A673 (cell line): ENCODE measurements around the gene HID1.

Experiments
- EZH2 ChIP-seq: fragments of 200-600 bp; sonication (generic); IDR thresholded peaks from 2 replicates; pipeline ENCODE4 v1.6.1; 2017; ENCODE audit warnings: borderline replicate concordance, low read depth, mild to moderate bottlenecking, mixed read lengths, antibody characterized with exemption, low read length; ENCODE audit not compliant: poor library complexity, severe bottlenecking
- TF ChIP-seq, protein P1 (sequence below): fragments of 300-800, 200-600 bp; sonication (generic); conservative IDR thresholded peaks from 2 replicates; pipeline ENCODE4 v1.5.1; 2017; ENCODE audit warnings: low read depth, mild to moderate bottlenecking, antibody characterized with exemption, low read length, moderate library complexity, mixed read lengths

DNA sequence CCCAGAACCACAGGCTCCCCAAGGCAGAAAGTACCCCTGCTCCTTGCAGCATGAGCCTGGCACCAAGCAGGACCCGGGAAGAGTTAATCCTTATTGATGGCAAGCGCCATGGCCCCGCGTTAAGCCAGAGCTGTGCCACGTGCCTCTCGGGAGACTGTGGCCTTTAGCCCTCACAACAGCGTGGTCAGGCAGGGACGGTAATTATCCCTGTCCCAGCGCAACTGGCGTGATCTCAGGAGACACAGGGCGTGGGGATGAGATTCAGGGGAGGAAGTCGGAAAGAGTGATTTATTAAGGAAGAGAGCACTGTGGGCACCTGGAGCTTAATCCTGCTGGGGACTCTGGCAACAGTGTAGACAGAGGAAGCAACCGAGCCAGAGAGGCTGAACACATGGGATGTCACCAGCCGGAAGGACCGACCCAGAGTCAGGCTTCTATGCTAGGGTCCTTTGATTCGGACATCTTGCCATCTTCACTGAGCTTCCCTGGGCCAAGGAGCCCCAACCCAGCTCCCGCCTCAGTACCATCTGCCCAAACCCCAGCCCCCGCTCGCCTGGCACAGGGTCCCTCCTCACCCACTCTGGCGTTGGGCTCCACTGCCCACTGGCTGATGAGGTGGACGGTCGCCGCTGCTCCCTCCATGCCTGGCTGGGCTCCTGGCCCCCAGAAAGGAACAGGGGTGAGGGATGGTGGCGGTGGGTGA is 20.0 kb downstream of the HID1 start:
- TF ChIP-seq, protein P1, sequence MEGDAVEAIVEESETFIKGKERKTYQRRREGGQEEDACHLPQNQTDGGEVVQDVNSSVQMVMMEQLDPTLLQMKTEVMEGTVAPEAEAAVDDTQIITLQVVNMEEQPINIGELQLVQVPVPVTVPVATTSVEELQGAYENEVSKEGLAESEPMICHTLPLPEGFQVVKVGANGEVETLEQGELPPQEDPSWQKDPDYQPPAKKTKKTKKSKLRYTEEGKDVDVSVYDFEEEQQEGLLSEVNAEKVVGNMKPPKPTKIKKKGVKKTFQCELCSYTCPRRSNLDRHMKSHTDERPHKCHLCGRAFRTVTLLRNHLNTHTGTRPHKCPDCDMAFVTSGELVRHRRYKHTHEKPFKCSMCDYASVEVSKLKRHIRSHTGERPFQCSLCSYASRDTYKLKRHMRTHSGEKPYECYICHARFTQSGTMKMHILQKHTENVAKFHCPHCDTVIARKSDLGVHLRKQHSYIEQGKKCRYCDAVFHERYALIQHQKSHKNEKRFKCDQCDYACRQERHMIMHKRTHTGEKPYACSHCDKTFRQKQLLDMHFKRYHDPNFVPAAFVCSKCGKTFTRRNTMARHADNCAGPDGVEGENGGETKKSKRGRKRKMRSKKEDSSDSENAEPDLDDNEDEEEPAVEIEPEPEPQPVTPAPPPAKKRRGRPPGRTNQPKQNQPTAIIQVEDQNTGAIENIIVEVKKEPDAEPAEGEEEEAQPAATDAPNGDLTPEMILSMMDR: no peak
- TF ChIP-seq EZH2: no peak
